Fibroblast of villous mesenchyme (primary cell): ENCODE data around the gene SLC24A3. TPM values are rescaled to one million over a fixed set of nuclear protein-coding genes. Genes with fewer than 3 reads are reported as not detected.
A peak's percentile ranks its signal among the peaks of the same experiment; 100 is the strongest.

Experiments
- DNase-seq: peaks from one replicate; pipeline ENCODE4 v3.0.0-alpha.2; 2010; ENCODE audit warnings: low read depth
- H3K4me3 ChIP-seq: 2 replicates; pipeline ENCODE4 v1.5.1; 2011; ENCODE audit warnings: low read depth, mild to moderate bottlenecking, low read length
- total RNA-seq: library from RNA; depleted of rRNA; stranded (reverse); fragments of >200 nt; gene quantifications from 2 replicates; pipeline ENCODE4 v1.2.3, GENCODE V29; 2012
- TF ChIP-seq, protein P1 (sequence below): IDR thresholded peaks from 2 replicates; pipeline ENCODE4 v1.5.1; 2012; ENCODE audit warnings: low read depth, mild to moderate bottlenecking, low read length; ENCODE audit not compliant: insufficient read depth

The SLC24A3 gene
- total RNA-seq, 1 donor, result 0.86 TPM

DNA sequence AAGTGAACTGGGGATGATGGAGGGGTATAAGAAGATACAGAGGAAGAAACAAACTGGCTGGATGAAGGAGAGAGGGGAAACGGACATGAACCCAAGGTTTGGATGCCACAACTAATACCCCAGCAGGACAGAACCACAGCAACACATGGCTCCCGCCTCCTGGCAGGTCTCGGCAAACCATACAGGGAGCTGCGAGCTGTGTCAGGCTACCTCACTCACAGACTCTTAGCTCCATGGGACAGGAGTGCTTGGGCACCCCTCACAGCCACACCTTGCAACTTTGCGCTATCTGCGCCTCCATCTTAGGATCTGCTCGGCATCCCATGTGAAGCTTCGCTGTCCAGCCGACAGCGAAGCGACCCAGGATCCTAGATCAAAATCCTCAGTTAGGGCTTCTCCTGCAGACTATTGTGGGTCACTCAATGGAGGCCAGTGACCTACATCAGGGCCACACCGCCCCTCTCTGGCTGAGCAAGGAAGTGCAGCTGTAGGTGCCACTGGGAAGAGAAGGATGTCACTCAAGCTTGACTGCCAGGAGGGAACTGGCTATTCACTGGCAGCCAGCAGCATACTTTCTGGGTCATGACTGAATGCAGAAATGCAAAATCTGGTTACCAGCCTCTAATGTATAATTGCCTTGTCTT lies 371.2 kb downstream of the SLC24A3 start:
- no peak overlapping the region for H3K4me3 ChIP-seq
- TF ChIP-seq, protein P1, sequence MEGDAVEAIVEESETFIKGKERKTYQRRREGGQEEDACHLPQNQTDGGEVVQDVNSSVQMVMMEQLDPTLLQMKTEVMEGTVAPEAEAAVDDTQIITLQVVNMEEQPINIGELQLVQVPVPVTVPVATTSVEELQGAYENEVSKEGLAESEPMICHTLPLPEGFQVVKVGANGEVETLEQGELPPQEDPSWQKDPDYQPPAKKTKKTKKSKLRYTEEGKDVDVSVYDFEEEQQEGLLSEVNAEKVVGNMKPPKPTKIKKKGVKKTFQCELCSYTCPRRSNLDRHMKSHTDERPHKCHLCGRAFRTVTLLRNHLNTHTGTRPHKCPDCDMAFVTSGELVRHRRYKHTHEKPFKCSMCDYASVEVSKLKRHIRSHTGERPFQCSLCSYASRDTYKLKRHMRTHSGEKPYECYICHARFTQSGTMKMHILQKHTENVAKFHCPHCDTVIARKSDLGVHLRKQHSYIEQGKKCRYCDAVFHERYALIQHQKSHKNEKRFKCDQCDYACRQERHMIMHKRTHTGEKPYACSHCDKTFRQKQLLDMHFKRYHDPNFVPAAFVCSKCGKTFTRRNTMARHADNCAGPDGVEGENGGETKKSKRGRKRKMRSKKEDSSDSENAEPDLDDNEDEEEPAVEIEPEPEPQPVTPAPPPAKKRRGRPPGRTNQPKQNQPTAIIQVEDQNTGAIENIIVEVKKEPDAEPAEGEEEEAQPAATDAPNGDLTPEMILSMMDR, result peak; percentile 90
- DNase-seq, result peak; percentile 52

DNA sequence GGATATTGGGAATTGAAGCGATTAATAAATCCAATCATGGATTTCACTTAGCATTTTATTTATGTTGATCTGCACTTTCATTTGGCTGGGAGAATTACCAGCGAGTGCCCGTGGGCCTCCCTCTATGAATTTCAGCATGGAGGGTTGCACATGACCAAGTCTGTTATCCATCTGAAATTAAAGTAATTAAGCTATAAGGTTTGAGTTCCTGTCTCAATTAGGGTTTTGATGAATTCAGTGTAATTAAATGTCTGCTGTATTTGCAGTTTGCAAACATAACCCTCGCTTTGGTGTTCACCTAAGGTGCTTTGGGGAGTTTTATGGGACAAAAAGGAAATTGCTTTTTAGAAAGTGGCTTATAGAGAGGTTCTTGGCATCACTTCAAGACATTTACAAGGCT lies 375.8 kb downstream of the SLC24A3 start:
- TF ChIP-seq, protein P1, result no peak
- DNase-seq, result no peak
- H3K4me3 ChIP-seq, result no peak overlapping the region

DNA sequence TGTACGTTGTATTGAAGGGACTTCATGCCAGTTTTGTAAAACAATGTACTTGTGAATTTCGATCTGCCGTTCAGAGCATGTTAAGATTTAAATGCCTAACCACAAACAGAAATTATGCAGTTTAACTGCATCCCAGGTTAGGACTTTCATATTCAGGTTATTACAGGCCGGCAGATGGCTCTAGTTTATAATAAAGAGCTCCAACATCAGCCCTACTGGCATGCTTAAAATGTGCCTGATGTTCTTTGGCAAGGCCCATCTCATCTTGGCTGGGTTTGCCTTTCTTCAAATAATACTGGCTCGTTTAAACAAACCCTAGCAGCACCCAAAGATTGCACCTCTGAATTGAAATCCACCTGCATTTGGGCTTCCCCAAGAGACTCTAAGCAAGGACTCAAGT lies 376.3 kb downstream of the SLC24A3 start:
- TF ChIP-seq, protein P1, result no peak
- no peak for DNase-seq
- no peak overlapping the region for H3K4me3 ChIP-seq

DNA sequence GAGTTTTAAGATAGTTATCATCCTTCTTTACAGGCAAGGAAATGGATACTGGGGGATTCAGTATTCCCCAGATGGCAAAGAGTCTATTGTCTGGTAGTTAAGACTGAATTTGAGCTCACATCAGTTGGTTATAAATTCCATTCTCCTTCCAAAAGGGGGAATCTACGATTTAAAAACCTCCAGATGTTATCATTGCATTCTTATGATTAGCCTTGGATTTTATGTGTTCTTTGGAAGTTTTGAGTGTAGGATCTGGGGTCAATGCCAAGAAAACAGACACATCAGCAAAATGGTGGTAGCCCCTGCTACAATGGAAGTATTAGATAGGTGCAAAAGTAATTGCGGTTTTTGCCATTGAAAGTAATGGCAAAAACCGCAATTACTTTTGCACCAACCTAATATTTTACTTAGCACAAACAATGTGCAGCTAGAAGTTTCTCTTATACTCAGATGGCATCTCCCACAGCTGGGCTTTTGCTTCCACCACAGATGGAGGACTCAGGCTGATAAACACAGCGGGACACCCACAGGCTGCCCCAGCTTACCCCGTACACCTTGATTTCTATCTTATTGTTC lies 377.4 kb downstream of the SLC24A3 start:
- no peak for DNase-seq
- no peak overlapping the region for H3K4me3 ChIP-seq
- TF ChIP-seq, protein P1, result no peak

DNA sequence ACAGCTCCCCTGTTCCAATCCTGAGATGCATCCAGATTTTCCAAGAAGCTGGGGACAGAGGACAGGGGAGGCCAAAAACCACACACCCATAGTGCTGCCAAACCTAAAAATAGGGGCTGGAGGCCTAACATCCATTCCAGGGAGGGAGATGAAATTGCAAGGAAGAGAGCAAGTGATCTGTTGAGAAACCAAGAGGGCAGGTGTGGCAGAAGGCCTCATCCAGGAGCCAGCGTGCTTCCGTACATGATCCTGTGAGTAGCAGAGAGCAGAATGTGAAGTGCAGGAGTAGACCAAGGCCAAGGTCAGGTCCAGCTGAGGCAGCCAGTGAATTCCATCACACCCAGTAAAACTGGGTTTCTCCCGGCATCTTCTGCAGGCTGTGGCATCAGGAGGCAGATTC lies 377.9 kb downstream of the SLC24A3 start:
- TF ChIP-seq, protein P1, result no peak
- DNase-seq, result no peak
- no peak overlapping the region for H3K4me3 ChIP-seq

DNA sequence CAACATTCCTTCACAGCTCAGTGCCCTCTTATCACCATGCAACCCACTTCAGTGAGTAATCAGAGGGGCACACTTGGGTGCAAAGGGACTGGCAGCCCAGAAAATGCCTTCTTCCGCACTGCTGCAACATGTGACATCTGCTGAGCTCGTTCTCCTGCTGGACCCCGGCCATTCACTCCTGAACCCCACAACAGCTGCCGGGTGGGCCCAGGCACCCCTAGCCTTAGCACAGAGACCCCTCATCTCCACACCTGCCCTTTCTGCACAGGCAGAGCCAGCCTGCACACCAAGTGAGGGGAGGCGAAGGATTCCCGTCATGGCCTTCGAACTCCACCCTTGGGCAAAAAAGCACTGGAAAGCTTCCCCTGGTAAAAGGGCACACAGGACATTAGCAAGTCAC lies 381.3 kb downstream of the SLC24A3 start:
- TF ChIP-seq, protein P1, result no peak
- no peak overlapping the region for H3K4me3 ChIP-seq
- DNase-seq, result no peak

DNA sequence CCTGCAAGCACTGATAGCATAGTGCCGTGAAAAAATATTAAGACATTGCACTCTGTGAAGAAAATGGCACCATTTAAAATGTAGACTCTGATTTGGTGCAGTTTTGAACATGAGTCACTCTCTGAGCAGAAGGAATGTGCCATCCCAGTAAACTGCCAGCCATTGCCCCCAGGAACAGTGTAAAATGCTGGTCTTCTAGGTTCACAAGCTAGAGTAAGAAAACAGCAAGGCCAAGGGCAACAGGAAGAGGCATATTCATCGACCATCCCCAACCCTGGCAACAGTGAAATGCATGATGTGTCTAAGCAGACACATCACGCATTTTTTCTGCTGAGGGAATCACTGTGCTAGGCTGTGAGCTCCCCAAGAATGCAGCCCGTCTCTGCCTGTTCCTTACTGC lies 382.5 kb downstream of the SLC24A3 start:
- no peak for DNase-seq
- TF ChIP-seq, protein P1, result no peak
- no peak overlapping the region for H3K4me3 ChIP-seq
